22Rv1 (cell line): ENCODE data around the gene SETD2.

Experiments used
- ZFX ChIP-seq: fragments of 450-650 bp; IDR thresholded peaks from 2 replicates; pipeline ENCODE4 v1.6.1; 2017; ENCODE audit warnings: antibody characterized with exemption, borderline replicate concordance
- TF ChIP-seq, protein P1 (sequence below): fragments of 450-650 bp; IDR thresholded peaks from 2 replicates; pipeline ENCODE4 v1.5.1; 2017; ENCODE audit warnings: mild to moderate bottlenecking

DNA sequence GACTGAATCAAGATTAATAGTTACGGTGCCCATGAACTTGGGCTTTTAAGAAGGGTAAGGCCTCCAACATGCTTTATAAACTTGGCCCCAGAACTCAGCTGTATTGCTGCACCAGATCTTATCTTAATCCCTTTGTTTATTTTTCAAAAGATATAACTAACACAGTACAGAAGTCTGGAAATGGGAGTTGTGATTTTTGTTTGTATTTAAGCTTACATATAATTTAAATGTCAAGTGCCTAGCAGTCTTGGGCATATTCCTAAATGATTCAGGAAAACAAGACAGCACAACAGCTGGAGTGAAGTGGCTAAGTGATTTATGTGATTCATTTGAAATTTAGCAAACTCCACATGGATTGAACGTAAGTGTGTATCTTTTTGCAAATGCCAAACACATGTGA is 128.3 kb downstream of the SETD2 start:
- TF ChIP-seq, protein P1, sequence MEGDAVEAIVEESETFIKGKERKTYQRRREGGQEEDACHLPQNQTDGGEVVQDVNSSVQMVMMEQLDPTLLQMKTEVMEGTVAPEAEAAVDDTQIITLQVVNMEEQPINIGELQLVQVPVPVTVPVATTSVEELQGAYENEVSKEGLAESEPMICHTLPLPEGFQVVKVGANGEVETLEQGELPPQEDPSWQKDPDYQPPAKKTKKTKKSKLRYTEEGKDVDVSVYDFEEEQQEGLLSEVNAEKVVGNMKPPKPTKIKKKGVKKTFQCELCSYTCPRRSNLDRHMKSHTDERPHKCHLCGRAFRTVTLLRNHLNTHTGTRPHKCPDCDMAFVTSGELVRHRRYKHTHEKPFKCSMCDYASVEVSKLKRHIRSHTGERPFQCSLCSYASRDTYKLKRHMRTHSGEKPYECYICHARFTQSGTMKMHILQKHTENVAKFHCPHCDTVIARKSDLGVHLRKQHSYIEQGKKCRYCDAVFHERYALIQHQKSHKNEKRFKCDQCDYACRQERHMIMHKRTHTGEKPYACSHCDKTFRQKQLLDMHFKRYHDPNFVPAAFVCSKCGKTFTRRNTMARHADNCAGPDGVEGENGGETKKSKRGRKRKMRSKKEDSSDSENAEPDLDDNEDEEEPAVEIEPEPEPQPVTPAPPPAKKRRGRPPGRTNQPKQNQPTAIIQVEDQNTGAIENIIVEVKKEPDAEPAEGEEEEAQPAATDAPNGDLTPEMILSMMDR = no peak
- no peak for TF ChIP-seq ZFX
